GM10847 (cell line): ENCODE measurements around the gene TAF1B.

Experiments
- POLR2A ChIP-seq: IDR thresholded peaks from 2 replicates; pipeline ENCODE4 v1.6.1; 2011; ENCODE audit not compliant: insufficient read length; ENCODE audit errors: extremely low read depth

The TAF1B gene

DNA sequence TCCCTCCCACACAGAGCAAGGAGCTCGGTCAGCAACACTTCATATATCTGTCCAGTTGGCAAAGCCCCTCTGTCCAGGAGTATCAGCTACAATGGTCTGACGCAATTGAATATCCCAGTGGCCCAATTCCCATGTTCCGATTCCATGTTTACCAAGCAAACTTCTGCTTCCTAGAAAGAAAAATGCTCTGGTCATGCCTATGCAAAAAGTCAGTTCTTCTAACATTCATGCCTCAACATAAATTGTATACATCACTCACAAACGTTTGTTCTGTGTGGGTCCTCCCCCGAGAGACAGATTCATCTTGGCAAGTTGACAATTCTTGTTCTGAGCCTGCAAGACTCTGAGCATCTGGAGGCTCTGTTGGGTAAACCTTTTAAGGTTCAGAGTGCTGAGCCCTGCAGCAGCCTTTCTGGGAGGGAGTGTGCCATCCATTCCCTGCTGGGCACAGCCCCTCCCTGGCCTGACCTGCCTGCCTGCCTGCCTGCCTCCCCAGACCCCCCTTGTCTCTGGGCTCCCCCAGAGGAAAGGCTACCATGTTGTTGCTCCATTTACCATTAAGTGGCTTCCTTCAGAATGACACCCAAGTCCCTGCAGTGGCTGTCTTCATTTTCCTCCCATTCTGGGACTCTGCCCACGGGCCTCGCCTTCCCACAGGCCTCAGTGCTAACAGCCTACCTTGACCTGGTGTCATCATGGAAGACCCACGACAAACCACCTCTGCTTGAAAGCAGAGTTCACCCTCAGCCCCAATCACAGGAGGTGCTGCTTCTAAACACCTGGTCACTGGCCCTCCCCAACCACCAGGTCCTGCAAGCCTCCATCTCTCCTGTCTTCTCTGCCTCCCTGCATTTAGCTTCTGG is 37.6 kb upstream of the TAF1B start:
- TF ChIP-seq POLR2A: no peak

DNA sequence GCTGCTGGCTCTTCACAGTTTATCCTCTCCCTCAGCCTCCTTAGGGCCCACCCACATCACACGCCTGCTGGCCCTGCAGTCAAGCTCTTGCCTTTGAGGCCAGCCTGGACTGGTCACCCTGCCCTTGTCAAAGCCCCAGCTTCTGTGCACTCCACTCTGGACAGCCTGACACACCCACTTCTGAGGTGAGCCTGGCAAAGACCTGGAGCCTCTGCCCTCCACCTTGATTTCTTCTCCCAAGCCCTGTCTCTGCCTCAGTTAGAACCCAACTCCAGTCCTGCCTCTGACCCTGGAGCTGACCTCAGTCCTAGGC is 37.0 kb upstream of the TAF1B start:
- TF ChIP-seq POLR2A: no peak

DNA sequence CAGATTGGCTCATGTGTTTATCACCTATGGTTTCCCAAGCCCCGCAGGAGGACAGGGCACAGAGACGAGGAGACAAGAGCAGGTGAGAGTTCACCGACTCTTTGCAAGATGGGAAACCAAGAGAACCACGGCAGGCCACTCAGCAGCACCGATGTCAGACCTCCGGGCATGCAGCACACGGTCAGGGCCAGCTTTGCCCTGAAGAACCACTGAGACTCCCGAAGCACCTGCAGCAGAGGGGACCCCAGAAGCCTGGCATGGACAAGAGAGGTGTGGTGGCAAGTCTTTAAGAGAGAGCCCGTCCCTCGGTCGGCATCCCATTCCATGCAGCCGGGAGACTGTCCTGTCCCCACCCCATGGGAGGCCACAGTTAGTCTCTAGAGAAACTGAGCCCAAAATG is 36.6 kb upstream of the TAF1B start:
- TF ChIP-seq POLR2A: no peak

GRCh38 chr2:9807056-9807455 is 36.2 kb upstream of the TAF1B start:
- TF ChIP-seq POLR2A: no peak

- TF ChIP-seq POLR2A: no peak
These were observed 35.5 kb upstream of the TAF1B start for GRCh38 chr2:9807555-9808305.

- TF ChIP-seq POLR2A: no peak
These were observed 34.8 kb upstream of the TAF1B start for GRCh38 chr2:9808334-9809063.

- no peak for TF ChIP-seq POLR2A
These were observed 34.3 kb upstream of the TAF1B start for GRCh38 chr2:9809064-9809356.

DNA sequence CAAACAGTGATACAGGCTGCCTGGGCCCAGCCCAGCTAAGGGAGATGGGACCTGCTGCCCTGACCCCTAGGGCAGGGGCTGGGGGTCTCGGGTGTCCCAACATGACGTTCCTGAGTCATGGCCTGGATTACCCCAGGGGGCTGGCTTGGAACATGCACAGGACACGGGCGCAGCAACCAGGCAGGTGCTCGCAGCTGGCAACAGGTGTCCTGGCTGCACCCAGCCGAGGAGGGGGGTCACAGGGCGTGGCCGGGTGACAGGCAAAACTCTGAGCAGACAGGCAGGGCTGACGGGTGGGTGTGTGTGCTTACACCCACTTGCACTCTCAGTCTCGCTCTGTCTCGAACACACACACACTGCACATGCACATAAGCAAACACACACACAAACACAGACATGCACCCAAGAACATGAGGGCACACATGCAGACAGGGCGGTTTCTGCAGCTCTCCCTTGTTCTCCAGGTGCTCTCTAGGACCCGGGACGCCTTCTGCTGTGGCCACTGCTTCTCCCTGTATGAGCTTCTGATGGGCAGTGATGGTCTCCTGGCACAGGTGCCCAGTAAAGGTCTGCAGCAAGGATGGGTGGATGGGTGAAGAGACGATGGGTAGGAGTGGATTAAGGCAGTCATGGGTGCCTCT is 33.7 kb upstream of the TAF1B start:
- TF ChIP-seq POLR2A: no peak

DNA sequence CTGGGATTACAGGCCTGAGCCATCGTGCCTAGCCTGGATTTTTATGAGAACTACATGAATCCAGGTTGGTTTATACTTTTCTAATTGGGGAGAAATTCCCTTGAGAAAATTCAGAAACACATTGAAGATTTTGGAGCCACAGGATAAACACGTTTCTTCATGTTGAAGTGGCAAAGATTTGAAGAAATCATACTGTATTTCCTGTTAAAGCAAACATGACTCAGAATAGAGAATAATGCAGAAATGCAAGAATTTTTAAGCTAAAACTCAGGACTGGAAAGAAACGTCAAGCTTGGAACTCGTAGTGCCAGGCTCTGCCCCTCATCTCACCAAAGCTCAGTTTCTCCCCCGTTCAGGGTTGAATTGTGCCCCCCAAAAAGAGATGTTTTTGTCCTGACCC is 32.1 kb upstream of the TAF1B start:
- no peak for TF ChIP-seq POLR2A

GRCh38 chr2:9811679-9812511 is 31.4 kb upstream of the TAF1B start:
- no peak for TF ChIP-seq POLR2A

DNA sequence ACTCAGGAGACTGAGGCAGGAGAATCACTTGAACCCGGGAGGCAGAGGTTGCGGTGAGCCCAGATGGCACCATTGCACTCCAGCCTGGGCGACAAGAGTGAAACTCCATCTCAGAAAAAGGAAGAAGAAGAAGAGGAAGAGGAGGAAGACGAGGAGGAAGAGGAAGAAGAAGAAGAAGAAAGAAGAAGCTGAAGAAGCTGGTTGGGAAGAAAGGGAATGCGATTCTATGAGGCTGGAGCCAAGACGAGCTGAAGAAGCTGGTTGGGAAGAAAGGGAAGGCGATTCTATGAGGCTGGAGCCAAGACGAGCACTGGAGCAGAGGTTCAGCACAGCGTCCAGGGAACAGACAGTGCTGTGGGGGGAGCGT is 30.3 kb upstream of the TAF1B start:
- TF ChIP-seq POLR2A: no peak

DNA sequence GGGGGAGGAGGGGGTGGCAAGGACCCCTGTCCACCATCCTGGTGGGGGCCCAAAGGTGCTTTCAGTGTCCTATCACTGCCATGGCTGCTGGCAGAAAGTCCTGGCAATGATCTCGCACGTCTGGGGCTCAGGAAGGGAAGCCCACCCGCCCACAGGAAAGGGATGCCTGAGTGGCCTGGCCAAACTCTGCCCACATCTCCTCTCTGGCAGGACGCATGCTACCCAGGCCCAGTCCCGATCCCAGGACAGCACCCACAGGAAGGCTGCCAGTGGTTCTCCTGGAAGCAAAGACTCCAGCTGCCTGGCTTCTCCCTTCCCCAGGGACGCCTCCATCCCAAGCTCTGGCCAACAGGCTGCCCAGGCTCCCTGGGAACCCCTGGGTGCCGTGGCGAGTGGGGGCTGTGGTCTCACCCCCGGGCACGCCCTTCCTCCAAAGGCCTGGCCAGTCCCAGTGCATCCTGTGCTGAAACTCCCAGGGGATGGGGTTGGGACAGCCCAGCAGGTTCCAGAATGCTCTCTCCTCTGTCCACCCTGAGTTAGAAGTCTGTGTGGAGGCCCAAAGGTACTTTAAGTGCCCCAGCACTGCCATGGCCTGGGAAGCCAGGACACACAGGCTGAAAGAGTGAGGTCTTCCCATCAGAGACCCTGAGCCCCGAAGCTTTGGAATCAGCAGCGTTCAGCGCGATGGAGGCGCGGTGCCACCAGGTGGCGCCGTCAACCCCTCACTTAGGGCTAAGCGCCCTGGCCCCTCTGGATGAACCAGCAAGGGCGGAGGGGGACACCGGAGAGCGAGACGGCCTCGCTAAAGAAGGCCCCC is 29.8 kb upstream of the TAF1B start:
- TF ChIP-seq POLR2A: no peak

DNA sequence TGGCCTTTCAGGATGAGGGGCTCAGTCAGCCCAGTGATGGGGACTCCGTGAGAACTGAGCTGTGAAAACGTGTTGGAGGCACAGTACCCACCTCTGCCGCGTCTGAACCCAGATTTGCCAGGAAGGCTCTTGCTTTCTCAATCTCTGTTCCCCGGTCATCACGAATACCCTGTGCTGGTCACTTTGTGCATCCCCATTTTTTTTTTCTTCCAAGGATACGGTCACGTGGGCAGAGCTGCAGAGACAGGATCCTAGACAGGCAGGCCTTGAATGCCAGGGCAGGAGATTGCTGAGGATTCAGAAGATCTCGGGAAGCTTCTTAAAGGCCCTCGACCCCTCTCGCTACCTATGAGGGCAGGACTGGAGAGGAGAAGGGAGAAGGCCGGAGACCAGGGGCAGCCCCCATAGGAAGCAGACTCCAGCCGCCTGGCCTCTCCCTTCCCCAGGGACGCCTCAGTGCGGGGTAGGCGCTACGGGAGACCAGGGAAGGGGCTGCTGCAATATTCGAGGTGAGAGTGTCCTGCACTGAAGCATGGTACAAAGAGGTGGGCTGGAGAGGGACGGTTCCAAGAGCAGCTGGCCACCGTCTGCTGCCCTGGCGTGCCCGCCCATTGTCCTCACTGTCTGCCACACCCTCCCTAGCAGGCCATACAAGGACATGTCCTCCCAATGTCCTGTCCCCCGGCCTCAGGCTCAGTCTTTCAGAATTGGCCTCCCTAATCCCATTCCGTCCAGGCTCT is 29.0 kb upstream of the TAF1B start:
- TF ChIP-seq POLR2A: no peak
